Liver (tissue), 3 donors: ENCODE measurements around the gene EAF1.

ENCODE experiments used
- FOXA1 ChIP-seq: IDR thresholded peaks from 2 replicates; pipeline ENCODE4 v1.6.1; 2016; ENCODE audit warnings: antibody characterized with exemption
- FOXA2 ChIP-seq: IDR thresholded peaks from 2 replicates; pipeline ENCODE4 v1.6.1; 2016; ENCODE audit warnings: antibody characterized with exemption
- GABPA ChIP-seq, 2 donors: IDR thresholded peaks in 1 of 2; conservative IDR thresholded peaks in 1 of 2; 2 replicates each; pipeline ENCODE4 v1.6.1; 2016; ENCODE audit warnings: antibody characterized with exemption in 2 of 2, mild to moderate bottlenecking in 1 of 2, moderate library complexity in 1 of 2
- HNF4G ChIP-seq: IDR thresholded peaks from 2 replicates; pipeline ENCODE4 v1.6.1; 2016; ENCODE audit warnings: antibody characterized with exemption
- MAX ChIP-seq: IDR thresholded peaks from 2 replicates; pipeline ENCODE4 v1.6.1; 2016; ENCODE audit warnings: antibody characterized with exemption
- NR2F2 ChIP-seq: IDR thresholded peaks from 2 replicates; pipeline ENCODE4 v1.6.1; 2016; ENCODE audit warnings: antibody characterized with exemption
- RAD21 ChIP-seq, 2 donors: IDR thresholded peaks; 2 replicates each; pipeline ENCODE4 v1.6.1; 2016; ENCODE audit warnings: antibody characterized with exemption in 2 of 2, mild to moderate bottlenecking in 2 of 2
- REST ChIP-seq: IDR thresholded peaks from 2 replicates; pipeline ENCODE4 v1.6.1; 2016; ENCODE audit warnings: antibody characterized with exemption, mild to moderate bottlenecking
- SP1 ChIP-seq: IDR thresholded peaks from 2 replicates; pipeline ENCODE4 v1.6.1; 2018; ENCODE audit warnings: antibody characterized with exemption, mild to moderate bottlenecking
- TAF1 ChIP-seq: conservative IDR thresholded peaks from 2 replicates; pipeline ENCODE4 v1.6.1; 2016; ENCODE audit warnings: antibody characterized with exemption, mild to moderate bottlenecking
- TF ChIP-seq, protein P1 (sequence below): fragments of 150-350 bp; IDR thresholded peaks from 2 replicates; pipeline ENCODE4 v1.5.1; 2017; ENCODE audit warnings: improper control_type of control experiment, low read depth, low read length; ENCODE audit not compliant: missing input control
- TF ChIP-seq, protein P2 (sequence below): IDR thresholded peaks from 2 replicates; pipeline ENCODE4 v1.6.1; 2016; ENCODE audit warnings: antibody characterized with exemption
- donor health status: healthy.
- donor health status: healthy.

- TF ChIP-seq, protein P1, sequence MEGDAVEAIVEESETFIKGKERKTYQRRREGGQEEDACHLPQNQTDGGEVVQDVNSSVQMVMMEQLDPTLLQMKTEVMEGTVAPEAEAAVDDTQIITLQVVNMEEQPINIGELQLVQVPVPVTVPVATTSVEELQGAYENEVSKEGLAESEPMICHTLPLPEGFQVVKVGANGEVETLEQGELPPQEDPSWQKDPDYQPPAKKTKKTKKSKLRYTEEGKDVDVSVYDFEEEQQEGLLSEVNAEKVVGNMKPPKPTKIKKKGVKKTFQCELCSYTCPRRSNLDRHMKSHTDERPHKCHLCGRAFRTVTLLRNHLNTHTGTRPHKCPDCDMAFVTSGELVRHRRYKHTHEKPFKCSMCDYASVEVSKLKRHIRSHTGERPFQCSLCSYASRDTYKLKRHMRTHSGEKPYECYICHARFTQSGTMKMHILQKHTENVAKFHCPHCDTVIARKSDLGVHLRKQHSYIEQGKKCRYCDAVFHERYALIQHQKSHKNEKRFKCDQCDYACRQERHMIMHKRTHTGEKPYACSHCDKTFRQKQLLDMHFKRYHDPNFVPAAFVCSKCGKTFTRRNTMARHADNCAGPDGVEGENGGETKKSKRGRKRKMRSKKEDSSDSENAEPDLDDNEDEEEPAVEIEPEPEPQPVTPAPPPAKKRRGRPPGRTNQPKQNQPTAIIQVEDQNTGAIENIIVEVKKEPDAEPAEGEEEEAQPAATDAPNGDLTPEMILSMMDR: no peak
- TF ChIP-seq REST (no peak), SP1 (no peak), HNF4G (no peak), TAF1 (no peak), MAX (no peak), GABPA (IDR thresholded peaks at IDR 0.05 in 1 of 2, conservative IDR thresholded peaks at IDR 0.05 in 1 of 2) (no peak), RAD21 (IDR thresholded peaks at IDR 0.05) (no peak), FOXA1 (no peak), FOXA2 (no peak), NR2F2 (no peak)
- TF ChIP-seq, protein P2, sequence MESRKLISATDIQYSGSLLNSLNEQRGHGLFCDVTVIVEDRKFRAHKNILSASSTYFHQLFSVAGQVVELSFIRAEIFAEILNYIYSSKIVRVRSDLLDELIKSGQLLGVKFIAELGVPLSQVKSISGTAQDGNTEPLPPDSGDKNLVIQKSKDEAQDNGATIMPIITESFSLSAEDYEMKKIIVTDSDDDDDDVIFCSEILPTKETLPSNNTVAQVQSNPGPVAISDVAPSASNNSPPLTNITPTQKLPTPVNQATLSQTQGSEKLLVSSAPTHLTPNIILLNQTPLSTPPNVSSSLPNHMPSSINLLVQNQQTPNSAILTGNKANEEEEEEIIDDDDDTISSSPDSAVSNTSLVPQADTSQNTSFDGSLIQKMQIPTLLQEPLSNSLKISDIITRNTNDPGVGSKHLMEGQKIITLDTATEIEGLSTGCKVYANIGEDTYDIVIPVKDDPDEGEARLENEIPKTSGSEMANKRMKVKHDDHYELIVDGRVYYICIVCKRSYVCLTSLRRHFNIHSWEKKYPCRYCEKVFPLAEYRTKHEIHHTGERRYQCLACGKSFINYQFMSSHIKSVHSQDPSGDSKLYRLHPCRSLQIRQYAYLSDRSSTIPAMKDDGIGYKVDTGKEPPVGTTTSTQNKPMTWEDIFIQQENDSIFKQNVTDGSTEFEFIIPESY: no peak
Observed at GRCh38 chr3:15478640-15478979, 51.2 kb downstream of the EAF1 start.
